H9 (cell line): ENCODE results near the gene ANO9. TPM values are rescaled to one million over a fixed set of nuclear protein-coding genes. Genes with fewer than 3 reads are reported as not detected.

Source experiments
- DNase-seq: peaks from one replicate; pipeline ENCODE4 v3.0.0-alpha.2; 2017
- H2AFZ ChIP-seq: one replicate; pipeline ENCODE4 v1.6.1; 2013; ENCODE audit warnings: mild to moderate bottlenecking, low read length, control low read depth, moderate library complexity
- H2AK5ac ChIP-seq: 2 replicates; pipeline ENCODE4 v1.6.1; 2013; ENCODE audit warnings: low read length, control low read depth, mixed read lengths; ENCODE audit not compliant: insufficient read length
- H2BK120ac ChIP-seq: one replicate; pipeline ENCODE4 v1.6.1; 2013; ENCODE audit warnings: low read depth, mild to moderate bottlenecking, low read length, control low read depth, inconsistent platforms; ENCODE audit not compliant: poor library complexity, severe bottlenecking
- H2BK12ac ChIP-seq: 2 replicates; pipeline ENCODE4 v1.6.1; 2013; ENCODE audit warnings: low read length, control low read depth, mixed read lengths, low read depth; ENCODE audit not compliant: insufficient read length
- H2BK15ac ChIP-seq: 2 replicates; pipeline ENCODE4 v1.6.1; 2013; ENCODE audit warnings: low read depth, low read length, control low read depth
- H2BK20ac ChIP-seq: one replicate; pipeline ENCODE4 v1.6.1; 2013; ENCODE audit warnings: low read depth, mild to moderate bottlenecking, low read length, control low read depth, inconsistent platforms; ENCODE audit not compliant: poor library complexity, severe bottlenecking
- H2BK5ac ChIP-seq: 2 replicates; pipeline ENCODE4 v1.6.1; 2013; ENCODE audit warnings: low read length, control low read depth, mixed read lengths; ENCODE audit not compliant: insufficient read length
- H3K14ac ChIP-seq: 2 replicates; pipeline ENCODE4 v1.6.1; 2013; ENCODE audit warnings: low read length, control low read depth; ENCODE audit not compliant: insufficient read depth
- H3K18ac ChIP-seq: 2 replicates; pipeline ENCODE4 v1.6.1; 2013; ENCODE audit warnings: low read depth, mild to moderate bottlenecking, mixed read lengths, low read length, control low read depth; ENCODE audit not compliant: insufficient read length
- H3K23ac ChIP-seq: 2 replicates; pipeline ENCODE4 v1.6.1; 2013; ENCODE audit warnings: low read length, control low read depth, mixed read lengths, low read depth; ENCODE audit not compliant: insufficient read length
- H3K23me2 ChIP-seq: 2 replicates; pipeline ENCODE4 v1.6.1; 2013; ENCODE audit warnings: low read depth, mild to moderate bottlenecking, mixed read lengths, low read length, control low read depth; ENCODE audit not compliant: insufficient read length, poor library complexity, severe bottlenecking
- H3K27ac ChIP-seq: 2 replicates; pipeline ENCODE4 v1.5.1; 2013; ENCODE audit warnings: low read length, control low read depth, mixed read lengths, low read depth; ENCODE audit not compliant: insufficient read length
- H3K27me3 ChIP-seq: 2 replicates; pipeline ENCODE4 v1.6.1; 2013; ENCODE audit warnings: low read length, control low read depth, inconsistent platforms; ENCODE audit not compliant: insufficient read depth
- H3K4ac ChIP-seq: 2 replicates; pipeline ENCODE4 v1.6.1; 2013; ENCODE audit warnings: low read depth, mild to moderate bottlenecking, control low read depth, inconsistent platforms, low read length, moderate library complexity
- H3K4me1 ChIP-seq: 2 replicates; pipeline ENCODE4 v1.6.1; 2013; ENCODE audit warnings: low read length, control low read depth, inconsistent platforms; ENCODE audit not compliant: insufficient read depth
- H3K4me2 ChIP-seq: 2 replicates; pipeline ENCODE4 v1.6.1; 2013; ENCODE audit warnings: low read length, control low read depth, mixed read lengths; ENCODE audit not compliant: insufficient read length, insufficient read depth
- H3K56ac ChIP-seq: 2 replicates; pipeline ENCODE4 v1.6.1; 2013; ENCODE audit warnings: low read depth, mild to moderate bottlenecking, mixed read lengths, low read length, control low read depth; ENCODE audit not compliant: insufficient read length
- H3K79me1 ChIP-seq: 2 replicates; pipeline ENCODE4 v1.6.1; 2013; ENCODE audit warnings: low read depth, mild to moderate bottlenecking, moderate library complexity, low read length, control low read depth, inconsistent platforms; ENCODE audit not compliant: insufficient read depth, poor library complexity, severe bottlenecking
- H3K79me2 ChIP-seq: 2 replicates; pipeline ENCODE4 v1.6.1; 2013; ENCODE audit warnings: low read length, control low read depth, inconsistent platforms; ENCODE audit not compliant: insufficient read depth
- H3K9ac ChIP-seq: 2 replicates; pipeline ENCODE4 v1.6.1; 2013; ENCODE audit warnings: low read length, control low read depth, mixed read lengths; ENCODE audit not compliant: insufficient read length; ENCODE audit errors: extremely low read depth
- H3K9me3 ChIP-seq: one replicate; pipeline ENCODE4 v1.6.1; 2013; ENCODE audit warnings: low read depth, low read length, inconsistent platforms; ENCODE audit not compliant: control insufficient read depth
- H3T11ph ChIP-seq: one replicate; pipeline ENCODE4 v1.6.1; 2013; ENCODE audit warnings: mild to moderate bottlenecking, low read length, control low read depth, inconsistent platforms
- H4K20me1 ChIP-seq: one replicate; pipeline ENCODE4 v1.6.1; 2013; ENCODE audit not compliant: control insufficient read depth, insufficient read length, insufficient read depth
- H4K5ac ChIP-seq: 2 replicates; pipeline ENCODE4 v1.6.1; 2013; ENCODE audit warnings: low read depth, mild to moderate bottlenecking, mixed read lengths, low read length, control low read depth; ENCODE audit not compliant: insufficient read length
- H4K8ac ChIP-seq: replicated peaks from 2 replicates; pipeline ENCODE4 v1.6.1; 2013; ENCODE audit warnings: low read length, control low read depth, mixed read lengths, low read depth; ENCODE audit not compliant: insufficient read length
- H4K91ac ChIP-seq: 2 replicates; pipeline ENCODE4 v1.6.1; 2013; ENCODE audit warnings: low read depth, mild to moderate bottlenecking, moderate library complexity, mixed read lengths, low read length, control low read depth; ENCODE audit not compliant: insufficient read length
- H3K27ac Mint-ChIP-seq, 3 experiments: 2 replicates in 2 of 3; 3 replicates in 1 of 3; pipeline ENCODE4 v1.8.0; 2020 to 2021; ENCODE audit warnings: mixed read lengths in 3 of 3, mild to moderate bottlenecking in 1 of 3, moderate library complexity in 1 of 3
- H3K27me3 Mint-ChIP-seq: 2 replicates; pipeline ENCODE4 v1.8.0; 2021; ENCODE audit warnings: low read depth, mild to moderate bottlenecking, moderate library complexity, mixed read lengths
- H3K36me3 Mint-ChIP-seq, 3 experiments: 2 replicates in 2 of 3; 3 replicates in 1 of 3; pipeline ENCODE4 v1.8.0; 2020 to 2021; ENCODE audit warnings: low read depth in 3 of 3, mixed read lengths in 3 of 3; ENCODE audit not compliant: insufficient read depth in 1 of 3
- H3K4me1 Mint-ChIP-seq, 2 experiments: 2 replicates each; pipeline ENCODE4 v1.8.0; 2020; ENCODE audit warnings: mixed read lengths in 2 of 2
- H3K4me3 Mint-ChIP-seq, 2 experiments: 2 replicates in 1 of 2; 3 replicates in 1 of 2; pipeline ENCODE4 v1.8.0; 2020 to 2021; ENCODE audit warnings: mild to moderate bottlenecking in 2 of 2, mixed read lengths in 2 of 2, moderate library complexity in 1 of 2
- H3K9me3 Mint-ChIP-seq, 2 experiments: 2 replicates in 1 of 2; 3 replicates in 1 of 2; pipeline ENCODE4 v1.8.0; 2020; ENCODE audit warnings: mild to moderate bottlenecking in 2 of 2, mixed read lengths in 2 of 2, moderate library complexity in 1 of 2
- WGBS: extraction: QIAGEN DNeasy Blood & Tissue Kit; methylation state at CpG from one replicate; pipeline ENCODE4 v1.1.7; 2013; ENCODE audit warnings: missing lambda C conversion rate, low lambda C conversion rate, mixed read lengths; ENCODE audit not compliant: insufficient read length; ENCODE audit errors: extremely low coverage; 5-methylcytosine and 5-hydroxymethylcytosine counted together
- total RNA-seq: library from RNA; stranded (reverse); gene quantifications from 2 replicates; pipeline ENCODE4 v1.2.1, GENCODE V29; 2021
- TF ChIP-seq, protein P1 (sequence below): fragments of 200-600 bp; sonication (generic); conservative IDR thresholded peaks from 3 replicates; pipeline ENCODE4 v1.8.0; 2021; ENCODE audit warnings: antibody characterized with exemption, mild to moderate bottlenecking

ANO9 gene
- total RNA-seq, 1 experiment from 2014 or later, result 13.1 TPM

DNA sequence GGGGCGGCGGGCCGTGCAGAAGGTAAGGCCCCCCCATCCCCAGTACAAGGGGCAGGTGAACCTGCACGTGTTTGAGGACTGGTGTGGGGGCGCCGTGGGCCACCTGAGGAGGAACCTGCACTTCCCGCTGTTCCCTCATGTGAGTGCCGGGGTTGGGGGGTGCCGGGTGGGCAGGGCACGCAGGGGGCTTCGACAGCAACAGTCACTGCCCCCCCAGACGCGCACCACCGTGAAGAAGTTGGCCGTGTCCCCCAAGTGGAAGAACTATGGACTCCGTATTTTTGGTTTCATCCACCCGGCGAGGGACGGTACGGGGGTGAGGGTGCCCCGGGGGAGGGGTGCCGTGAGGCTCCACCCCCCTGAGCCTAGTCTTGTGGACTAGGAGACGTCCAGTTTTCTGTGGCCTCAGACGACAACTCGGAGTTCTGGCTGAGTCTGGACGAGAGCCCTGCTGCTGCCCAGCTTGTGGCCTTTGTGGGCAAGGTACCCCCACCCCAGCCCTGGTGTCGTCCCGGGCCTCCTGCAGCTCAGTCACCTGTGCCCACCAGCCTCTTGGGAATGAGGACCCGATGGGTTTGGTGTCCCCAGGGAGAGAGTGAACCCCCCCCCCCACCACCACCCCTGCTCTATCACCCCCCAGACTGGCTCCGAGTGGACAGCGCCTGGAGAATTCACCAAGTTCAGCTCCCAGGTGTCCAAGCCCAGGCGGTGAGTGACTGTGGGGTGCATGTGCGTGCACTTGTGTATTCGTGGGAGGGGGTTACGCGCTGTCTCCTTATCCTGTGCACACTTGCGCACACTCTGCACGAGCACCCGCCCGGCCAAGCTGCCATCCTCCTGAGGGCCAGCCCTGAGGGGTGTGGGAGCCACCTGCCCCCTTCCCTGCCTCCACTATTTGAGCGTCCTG, 68.7 kb downstream of the ANO9 start:
- no peak overlapping the region for H3K4me2 ChIP-seq
- no peak for DNase-seq
- no peak overlapping the region for H2AK5ac ChIP-seq
- no peak overlapping the region for H2BK120ac ChIP-seq
- no peak overlapping the region for H3K4ac ChIP-seq
- H3T11ph ChIP-seq, result no peak overlapping the region
- H3K4me1 ChIP-seq, result no peaks in the 10 kb centered on the region
- TF ChIP-seq, protein P1, sequence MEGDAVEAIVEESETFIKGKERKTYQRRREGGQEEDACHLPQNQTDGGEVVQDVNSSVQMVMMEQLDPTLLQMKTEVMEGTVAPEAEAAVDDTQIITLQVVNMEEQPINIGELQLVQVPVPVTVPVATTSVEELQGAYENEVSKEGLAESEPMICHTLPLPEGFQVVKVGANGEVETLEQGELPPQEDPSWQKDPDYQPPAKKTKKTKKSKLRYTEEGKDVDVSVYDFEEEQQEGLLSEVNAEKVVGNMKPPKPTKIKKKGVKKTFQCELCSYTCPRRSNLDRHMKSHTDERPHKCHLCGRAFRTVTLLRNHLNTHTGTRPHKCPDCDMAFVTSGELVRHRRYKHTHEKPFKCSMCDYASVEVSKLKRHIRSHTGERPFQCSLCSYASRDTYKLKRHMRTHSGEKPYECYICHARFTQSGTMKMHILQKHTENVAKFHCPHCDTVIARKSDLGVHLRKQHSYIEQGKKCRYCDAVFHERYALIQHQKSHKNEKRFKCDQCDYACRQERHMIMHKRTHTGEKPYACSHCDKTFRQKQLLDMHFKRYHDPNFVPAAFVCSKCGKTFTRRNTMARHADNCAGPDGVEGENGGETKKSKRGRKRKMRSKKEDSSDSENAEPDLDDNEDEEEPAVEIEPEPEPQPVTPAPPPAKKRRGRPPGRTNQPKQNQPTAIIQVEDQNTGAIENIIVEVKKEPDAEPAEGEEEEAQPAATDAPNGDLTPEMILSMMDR, result no peak
- no peak overlapping the region for H2AFZ ChIP-seq
- no peak overlapping the region for H3K9ac ChIP-seq
- no peak overlapping the region for H4K5ac ChIP-seq
- H3K9me3 Mint-ChIP-seq, result no peaks in the 10 kb centered on the region; a peak in 1 of 5 replicates
- no peak overlapping the region for H2BK5ac ChIP-seq
- H3K27ac Mint-ChIP-seq, result no peak overlapping the region
- H2BK12ac ChIP-seq, result no peak overlapping the region
- no peak overlapping the region for H3K56ac ChIP-seq
- peaks cover 31 to 43% (median 39%) of the 10 kb centered on the region in 3 experiments for H3K36me3 Mint-ChIP-seq
- H3K27me3 Mint-ChIP-seq, result no peaks in the 10 kb centered on the region; the same call in 1 of the 2 replicates
- no peak overlapping the region for H2BK15ac ChIP-seq
- no peaks in the 10 kb centered on the region for H4K20me1 ChIP-seq
- no peak overlapping the region for H4K8ac ChIP-seq
- no peak overlapping the region for H2BK20ac ChIP-seq
- no peak overlapping the region for H3K27ac ChIP-seq
- WGBS, result no CpG with 5 or more reads among the region's 41 CpGs
- no peaks in the 10 kb centered on the region for H3K27me3 ChIP-seq
- H3K23me2 ChIP-seq, result no peaks in the 10 kb centered on the region
- peaks cover 9% of the 10 kb centered on the region for H3K79me1 ChIP-seq
- H3K9me3 ChIP-seq, result no peaks in the 10 kb centered on the region
- no peaks in the 10 kb centered on the region for H3K79me2 ChIP-seq
- peaks cover 12 to 16% of the 10 kb centered on the region in 2 experiments for H3K4me1 Mint-ChIP-seq
- no peak overlapping the region for H3K23ac ChIP-seq
- H3K14ac ChIP-seq, result no peak overlapping the region
- no peak overlapping the region for H3K4me3 Mint-ChIP-seq
- no peak overlapping the region for H3K18ac ChIP-seq
- H4K91ac ChIP-seq, result no peak overlapping the region
